Measurements from ENCODE around the gene NBPF4. TPM values are rescaled to one million over a fixed set of nuclear protein-coding genes. Genes with fewer than 3 reads are reported as not detected.
"Not testable (repeated sequence)": the region's sequence is repeated elsewhere in the genome, so short reads cannot be mapped to it uniquely, and the experiment has no call there.

Gene NBPF4
- total RNA-seq, 1 experiment from 2014 or later = not detected

DNA sequence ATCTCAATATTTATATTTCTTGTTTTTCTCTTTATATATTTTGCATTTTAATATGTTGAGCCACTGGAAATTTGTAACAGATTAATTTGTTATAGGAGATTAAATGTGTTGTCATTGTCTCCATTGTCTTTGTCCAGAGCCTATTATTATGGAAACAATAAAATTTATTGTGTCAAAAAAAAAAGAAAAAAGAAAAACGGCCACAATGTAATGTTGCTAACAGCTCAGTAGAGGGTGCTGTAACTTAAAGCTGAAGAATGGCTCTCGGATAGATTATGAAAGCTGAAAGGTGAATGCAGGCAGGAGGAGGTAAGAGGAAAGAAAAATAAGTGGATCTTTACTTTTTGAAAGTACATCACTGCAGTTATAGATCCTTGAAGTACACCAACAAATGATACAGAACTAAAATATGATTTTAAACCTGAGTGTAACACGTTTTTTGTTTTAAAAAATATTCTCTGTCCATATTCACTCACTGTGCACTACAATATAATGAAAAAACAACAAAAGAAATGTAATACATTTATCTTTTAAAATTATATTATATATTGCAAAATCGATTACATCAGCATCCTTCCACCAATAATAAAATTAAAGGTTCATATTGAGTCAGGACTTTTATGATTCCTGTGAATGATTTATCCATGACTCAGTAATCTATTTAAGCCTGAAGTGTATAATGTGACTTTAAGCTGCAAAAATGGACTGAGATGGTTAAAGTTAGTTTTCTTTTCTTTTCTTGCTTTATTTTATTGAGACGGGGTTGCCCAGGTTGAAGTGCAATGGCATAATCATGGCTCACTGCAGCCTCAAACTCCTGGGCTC, 29.0 kb downstream of the NBPF4 start:
- BruUV-seq (replicated peaks); H3K36me3 Mint-ChIP-seq (ENCODE audit: insufficient read depth, unreplicated experiment); H3K4me1 Mint-ChIP-seq (ENCODE audit: low read depth, unreplicated experiment); intact Hi-C loops (cut with micrococcal nuclease; ENCODE audit: unreplicated experiment); H3K27me3 Mint-ChIP-seq (ENCODE audit: unreplicated experiment); H3K9me3 Mint-ChIP-seq (ENCODE audit: low read depth, unreplicated experiment); H3K4me3 Mint-ChIP-seq (ENCODE audit: low read depth, unreplicated experiment); H3K27ac Mint-ChIP-seq (ENCODE audit: unreplicated experiment); CTCF ChIA-PET; DNase-seq: not testable (repeated sequence)

DNA sequence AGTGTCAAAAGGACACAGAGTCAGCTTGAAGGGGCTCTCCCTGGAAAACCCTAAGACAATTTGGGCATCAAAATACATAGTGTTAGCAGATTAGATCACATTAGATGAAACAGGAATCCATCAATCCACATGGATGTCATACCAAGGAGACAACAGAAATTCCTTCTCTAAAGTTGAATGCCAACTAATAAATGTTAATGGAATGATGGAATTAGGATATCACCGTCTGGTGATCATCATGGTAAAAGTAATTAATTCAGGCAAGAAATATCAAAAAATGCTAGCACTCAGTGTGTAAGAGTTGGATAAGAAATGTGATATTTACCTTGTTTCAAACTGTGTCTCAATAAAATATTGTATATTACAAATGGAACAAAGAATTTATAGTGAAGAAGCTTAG, 32.9 kb downstream of the NBPF4 start:
- Mint-ChIP-seq H3K27me3 (ENCODE audit: unreplicated experiment) (peaks cover 25% of the 10 kb centered on the region), H3K4me3 (ENCODE audit: low read depth, unreplicated experiment) (no peak overlapping the region), H3K36me3 (ENCODE audit: insufficient read depth, unreplicated experiment) (no peaks in the 10 kb centered on the region), H3K9me3 (ENCODE audit: low read depth, unreplicated experiment) (no peaks in the 10 kb centered on the region), H3K4me1 (ENCODE audit: low read depth, unreplicated experiment) (no peaks in the 10 kb centered on the region), H3K27ac (ENCODE audit: unreplicated experiment) (no peak overlapping the region)
- intact Hi-C loops (cut with micrococcal nuclease; ENCODE audit: unreplicated experiment) = no loop called here
- DNase-seq = no peak
- no TSS peak for BruUV-seq (replicated peaks)
- CTCF ChIA-PET = no interaction called here
- TF ChIP-seq, protein P1, sequence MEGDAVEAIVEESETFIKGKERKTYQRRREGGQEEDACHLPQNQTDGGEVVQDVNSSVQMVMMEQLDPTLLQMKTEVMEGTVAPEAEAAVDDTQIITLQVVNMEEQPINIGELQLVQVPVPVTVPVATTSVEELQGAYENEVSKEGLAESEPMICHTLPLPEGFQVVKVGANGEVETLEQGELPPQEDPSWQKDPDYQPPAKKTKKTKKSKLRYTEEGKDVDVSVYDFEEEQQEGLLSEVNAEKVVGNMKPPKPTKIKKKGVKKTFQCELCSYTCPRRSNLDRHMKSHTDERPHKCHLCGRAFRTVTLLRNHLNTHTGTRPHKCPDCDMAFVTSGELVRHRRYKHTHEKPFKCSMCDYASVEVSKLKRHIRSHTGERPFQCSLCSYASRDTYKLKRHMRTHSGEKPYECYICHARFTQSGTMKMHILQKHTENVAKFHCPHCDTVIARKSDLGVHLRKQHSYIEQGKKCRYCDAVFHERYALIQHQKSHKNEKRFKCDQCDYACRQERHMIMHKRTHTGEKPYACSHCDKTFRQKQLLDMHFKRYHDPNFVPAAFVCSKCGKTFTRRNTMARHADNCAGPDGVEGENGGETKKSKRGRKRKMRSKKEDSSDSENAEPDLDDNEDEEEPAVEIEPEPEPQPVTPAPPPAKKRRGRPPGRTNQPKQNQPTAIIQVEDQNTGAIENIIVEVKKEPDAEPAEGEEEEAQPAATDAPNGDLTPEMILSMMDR (IDR thresholded peaks at IDR 0.05; ENCODE audit: unreplicated experiment) = no peak

- Mint-ChIP-seq H3K4me1 (ENCODE audit: low read depth, unreplicated experiment) (no peaks in the 10 kb centered on the region), H3K4me3 (ENCODE audit: low read depth, unreplicated experiment) (no peak overlapping the region), H3K36me3 (ENCODE audit: insufficient read depth, unreplicated experiment) (no peaks in the 10 kb centered on the region), H3K27me3 (ENCODE audit: unreplicated experiment) (peaks cover 29% of the 10 kb centered on the region), H3K27ac (ENCODE audit: unreplicated experiment) (no peak overlapping the region), H3K9me3 (ENCODE audit: low read depth, unreplicated experiment) (no peaks in the 10 kb centered on the region)
- BruUV-seq (replicated peaks) = no TSS peak
- intact Hi-C loops (cut with micrococcal nuclease; ENCODE audit: unreplicated experiment) = no loop called here
- TF ChIP-seq, protein P1 (IDR thresholded peaks at IDR 0.05; ENCODE audit: unreplicated experiment) = no peak
- CTCF ChIA-PET = no interaction called here
- no peak for DNase-seq
These were observed 34.3 kb downstream of the NBPF4 start for GRCh38 chr1:108209456-108210108.

DNA sequence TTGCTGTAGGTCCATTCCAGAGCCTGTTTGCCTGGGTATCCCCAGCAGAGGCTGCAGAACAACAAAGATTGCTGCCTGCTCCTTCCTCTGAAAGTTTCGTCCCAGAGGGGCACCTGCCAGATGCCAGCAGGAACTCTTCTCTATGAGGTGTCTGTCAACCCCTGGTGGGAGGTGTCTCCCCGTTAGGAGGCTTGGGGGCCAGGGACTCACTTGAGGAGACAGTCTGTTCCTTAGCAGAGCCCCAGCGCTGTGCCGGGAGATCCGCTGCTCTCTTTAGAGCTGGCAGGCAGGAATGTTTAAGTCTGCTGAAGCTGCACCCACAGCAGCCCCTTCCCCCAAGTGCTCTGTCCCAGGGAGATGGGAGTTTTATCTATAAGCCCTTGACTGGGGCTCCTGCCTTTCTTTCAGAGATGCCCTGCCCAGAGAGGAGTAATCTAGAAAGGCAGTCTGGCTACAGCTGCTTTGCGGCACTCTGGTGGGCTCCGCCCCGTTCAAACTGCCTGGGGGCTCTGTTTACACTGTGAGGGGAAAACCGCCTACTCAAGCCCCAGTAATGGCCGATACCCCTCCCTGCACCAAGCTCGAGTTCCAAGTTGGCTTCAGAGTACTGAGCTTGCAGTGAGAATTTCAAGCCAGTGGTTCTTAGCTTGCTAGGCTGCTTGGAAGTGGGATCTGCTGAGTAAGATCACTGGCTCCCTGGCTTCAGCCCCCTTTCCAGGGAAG, 35.0 kb downstream of the NBPF4 start:
- no peaks in the 10 kb centered on the region for H3K36me3 Mint-ChIP-seq (ENCODE audit: insufficient read depth, unreplicated experiment)
- no peak overlapping the region for H3K27ac Mint-ChIP-seq (ENCODE audit: unreplicated experiment)
- H3K4me1 Mint-ChIP-seq (ENCODE audit: low read depth, unreplicated experiment) = no peaks in the 10 kb centered on the region
- intact Hi-C loops (cut with micrococcal nuclease; ENCODE audit: unreplicated experiment) = no loop called here
- no peak for DNase-seq
- BruUV-seq (replicated peaks) = no TSS peak
- TF ChIP-seq, protein P1 (IDR thresholded peaks at IDR 0.05; ENCODE audit: unreplicated experiment) = no peak
- H3K4me3 Mint-ChIP-seq (ENCODE audit: low read depth, unreplicated experiment) = no peak overlapping the region
- H3K27me3 Mint-ChIP-seq (ENCODE audit: unreplicated experiment) = peaks cover 29% of the 10 kb centered on the region
- CTCF ChIA-PET = no interaction called here
- no peaks in the 10 kb centered on the region for H3K9me3 Mint-ChIP-seq (ENCODE audit: low read depth, unreplicated experiment)

- CTCF ChIA-PET; intact Hi-C loops (cut with micrococcal nuclease; ENCODE audit: unreplicated experiment); H3K4me1 Mint-ChIP-seq (ENCODE audit: low read depth, unreplicated experiment); BruUV-seq (replicated peaks); H3K4me3 Mint-ChIP-seq (ENCODE audit: low read depth, unreplicated experiment); DNase-seq; H3K9me3 Mint-ChIP-seq (ENCODE audit: low read depth, unreplicated experiment); H3K27ac Mint-ChIP-seq (ENCODE audit: unreplicated experiment): not testable (repeated sequence)
- peaks cover 23% of the 10 kb centered on the region for H3K36me3 Mint-ChIP-seq (ENCODE audit: insufficient read depth, unreplicated experiment)
- peaks cover 20% of the 10 kb centered on the region for H3K27me3 Mint-ChIP-seq (ENCODE audit: unreplicated experiment)
These were observed 40.3 kb downstream of the NBPF4 start for GRCh38 chr1:108203582-108203981.

All from Calu3 (cell line).